ENCODE data around the gene ABCB9. TPM values are rescaled to one million over a fixed set of nuclear protein-coding genes. Genes with fewer than 3 reads are reported as not detected.
A peak's percentile ranks its signal among the peaks of the same experiment; 100 is the strongest.

Gene ABCB9
- total RNA-seq, 1 experiment from 2014 or later = 20.9 TPM

DNA sequence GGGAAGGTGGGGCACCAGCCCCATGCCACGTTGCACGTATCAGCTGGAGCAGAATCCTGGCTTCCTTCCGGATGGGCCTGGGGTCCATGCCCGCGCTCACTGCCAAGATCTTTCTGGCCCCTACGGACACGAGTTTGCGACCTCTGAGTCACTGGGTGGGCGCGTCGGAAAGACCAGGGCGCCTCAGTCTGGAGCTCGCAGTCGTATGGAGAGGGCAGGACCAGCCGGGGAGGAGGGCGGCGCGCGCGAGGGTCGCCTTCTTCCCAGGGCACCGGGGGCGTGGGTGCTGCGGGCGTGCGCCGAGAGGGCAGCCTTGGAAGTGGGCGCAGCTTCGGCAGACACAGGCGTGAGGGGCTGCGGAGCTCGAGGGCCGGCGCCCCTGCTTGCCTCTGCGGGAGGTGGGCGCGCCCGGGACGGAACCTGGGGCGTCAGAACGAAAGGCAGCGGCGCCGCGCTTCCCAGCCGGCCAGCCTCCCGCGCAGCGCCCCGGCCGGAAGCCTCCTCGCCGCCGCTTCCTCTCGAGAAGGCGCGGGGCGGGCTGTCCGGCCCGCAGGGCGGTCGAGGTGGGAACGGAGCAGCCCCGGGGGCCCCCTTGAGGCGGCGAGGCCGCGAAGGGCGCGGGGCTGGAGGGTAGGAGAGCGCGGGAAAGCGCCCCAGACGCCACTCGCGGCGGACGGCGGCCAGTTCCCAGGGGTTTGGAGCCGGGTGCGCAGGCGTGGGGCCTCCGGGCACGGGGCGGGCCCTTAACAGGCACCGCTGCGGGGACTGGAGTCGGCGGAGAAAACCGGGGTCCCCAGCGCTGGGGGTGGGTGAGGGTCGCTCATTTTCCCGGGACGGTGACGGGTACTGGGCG is 14.1 kb upstream of the ABCB9 start, which contains the start of gene ARL6IP4:
ARL6IP4 (plus strand) TSS at position 499 of the 853 bp plus-strand sequence. CDS start 459 bp downstream, outside the sequence.
- Histone ChIP-seq H3K4me2 (ENCODE audit: low read length) (peak within 1 kb of the TSS; percentile 99), H3F3A (ENCODE audit: low read length, unreplicated experiment) (no peaks in the 10 kb centered on the region), H3K36me3 (ENCODE audit: low read depth, low read length) (peaks cover 2% of the 10 kb centered on the region; the same call in 1 of the 2 replicates), H3K4me3 (ENCODE audit: low read length) (peak within 1 kb of the TSS; percentile 85), H3K9me2 (replicated peaks; ENCODE audit: low read length) (no peaks in the 10 kb centered on the region), H3K79me2 (ENCODE audit: low read length) (peaks cover 69% of the 10 kb centered on the region), H2AFZ (ENCODE audit: low read length) (peak within 1 kb of the TSS; percentile 89), H3K9ac (ENCODE audit: low read length) (peak within 1 kb of the TSS; percentile 95), H3K9me3 (ENCODE audit: low read length) (no peaks in the 10 kb centered on the region), H3K27ac (ENCODE audit: low read length) (peak within 1 kb of the TSS; percentile 41), H4K20me1 (ENCODE audit: low read length) (no peaks in the 10 kb centered on the region), H3K4me1 (ENCODE audit: insufficient read depth, low read length) (peaks cover 30% of the 10 kb centered on the region), H3K27me3 (ENCODE audit: low read length) (no peaks in the 10 kb centered on the region)
- CTCF ChIA-PET = no interaction called here
- BruUV-seq (replicated peaks) = no TSS peak
- POLR2A ChIA-PET (ENCODE audit: unreplicated experiment) = no interaction called here
- TF ChIP-seq EZH2phosphoT487 (IDR thresholded peaks at IDR 0.05; ENCODE audit: borderline replicate concordance, low read length) (no peak), EZH2 (IDR thresholded peaks at IDR 0.05; ENCODE audit: low read length, unreplicated experiment) (no peak)
- TF ChIP-seq, protein P1, sequence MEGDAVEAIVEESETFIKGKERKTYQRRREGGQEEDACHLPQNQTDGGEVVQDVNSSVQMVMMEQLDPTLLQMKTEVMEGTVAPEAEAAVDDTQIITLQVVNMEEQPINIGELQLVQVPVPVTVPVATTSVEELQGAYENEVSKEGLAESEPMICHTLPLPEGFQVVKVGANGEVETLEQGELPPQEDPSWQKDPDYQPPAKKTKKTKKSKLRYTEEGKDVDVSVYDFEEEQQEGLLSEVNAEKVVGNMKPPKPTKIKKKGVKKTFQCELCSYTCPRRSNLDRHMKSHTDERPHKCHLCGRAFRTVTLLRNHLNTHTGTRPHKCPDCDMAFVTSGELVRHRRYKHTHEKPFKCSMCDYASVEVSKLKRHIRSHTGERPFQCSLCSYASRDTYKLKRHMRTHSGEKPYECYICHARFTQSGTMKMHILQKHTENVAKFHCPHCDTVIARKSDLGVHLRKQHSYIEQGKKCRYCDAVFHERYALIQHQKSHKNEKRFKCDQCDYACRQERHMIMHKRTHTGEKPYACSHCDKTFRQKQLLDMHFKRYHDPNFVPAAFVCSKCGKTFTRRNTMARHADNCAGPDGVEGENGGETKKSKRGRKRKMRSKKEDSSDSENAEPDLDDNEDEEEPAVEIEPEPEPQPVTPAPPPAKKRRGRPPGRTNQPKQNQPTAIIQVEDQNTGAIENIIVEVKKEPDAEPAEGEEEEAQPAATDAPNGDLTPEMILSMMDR (conservative IDR thresholded peaks at IDR 0.05; ENCODE audit: low read depth, low read length) = no peak
- peak; percentile 73 for ATAC-seq
- DNase-seq = peak; percentile 67
- intact Hi-C loops (cut with micrococcal nuclease) = no loop called here

DNA sequence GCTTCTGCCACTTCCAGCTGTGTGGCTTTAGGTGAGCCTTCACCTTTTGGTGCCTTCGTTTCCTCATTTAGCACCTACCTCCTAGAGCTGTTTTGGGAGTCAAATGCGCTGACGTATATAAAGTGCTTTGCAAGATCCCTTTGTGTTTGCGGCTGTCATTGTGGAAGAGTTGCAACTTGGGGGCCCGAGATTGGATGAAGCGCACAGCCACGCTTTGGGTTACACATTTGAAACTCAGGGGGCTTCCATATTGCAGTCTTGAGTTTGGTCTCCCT is 13.6 kb upstream of the ABCB9 start:
- no peaks in the 10 kb centered on the region for H3K27me3 ChIP-seq (ENCODE audit: low read length)
- peak overlapping the region; percentile 89 for H2AFZ ChIP-seq (ENCODE audit: low read length)
- H3K4me2 ChIP-seq (ENCODE audit: low read length) = peak overlapping the region; percentile 99
- peak overlapping the region; percentile 20; the same call in 1 of the 2 replicates for H3K27ac ChIP-seq (ENCODE audit: low read length)
- no peaks in the 10 kb centered on the region for H3F3A ChIP-seq (ENCODE audit: low read length, unreplicated experiment)
- no peak for ATAC-seq
- H3K79me2 ChIP-seq (ENCODE audit: low read length) = peaks cover 72% of the 10 kb centered on the region
- H3K4me1 ChIP-seq (ENCODE audit: insufficient read depth, low read length) = peaks cover 30% of the 10 kb centered on the region
- DNase-seq = no peak
- ChIA-PET CTCF (no interaction called here), POLR2A (ENCODE audit: unreplicated experiment) (no interaction called here)
- TSS peak; percentile 35 for BruUV-seq (replicated peaks)
- peaks cover 2% of the 10 kb centered on the region; the same call in 1 of the 2 replicates for H3K36me3 ChIP-seq (ENCODE audit: low read depth, low read length)
- H4K20me1 ChIP-seq (ENCODE audit: low read length) = no peaks in the 10 kb centered on the region
- peak overlapping the region; percentile 85 for H3K4me3 ChIP-seq (ENCODE audit: low read length)
- no peaks in the 10 kb centered on the region for H3K9me2 ChIP-seq (replicated peaks; ENCODE audit: low read length)
- intact Hi-C loops (cut with micrococcal nuclease) = no loop called here
- H3K9ac ChIP-seq (ENCODE audit: low read length) = peak overlapping the region; percentile 95
- no peaks in the 10 kb centered on the region for H3K9me3 ChIP-seq (ENCODE audit: low read length)
- no peak for TF ChIP-seq EZH2 (IDR thresholded peaks at IDR 0.05; ENCODE audit: low read length, unreplicated experiment)
- no peak for TF ChIP-seq EZH2phosphoT487 (IDR thresholded peaks at IDR 0.05; ENCODE audit: borderline replicate concordance, low read length)
- TF ChIP-seq, protein P1 (conservative IDR thresholded peaks at IDR 0.05; ENCODE audit: low read depth, low read length) = no peak
